ENCODE results near the gene RMRP.

DNA sequence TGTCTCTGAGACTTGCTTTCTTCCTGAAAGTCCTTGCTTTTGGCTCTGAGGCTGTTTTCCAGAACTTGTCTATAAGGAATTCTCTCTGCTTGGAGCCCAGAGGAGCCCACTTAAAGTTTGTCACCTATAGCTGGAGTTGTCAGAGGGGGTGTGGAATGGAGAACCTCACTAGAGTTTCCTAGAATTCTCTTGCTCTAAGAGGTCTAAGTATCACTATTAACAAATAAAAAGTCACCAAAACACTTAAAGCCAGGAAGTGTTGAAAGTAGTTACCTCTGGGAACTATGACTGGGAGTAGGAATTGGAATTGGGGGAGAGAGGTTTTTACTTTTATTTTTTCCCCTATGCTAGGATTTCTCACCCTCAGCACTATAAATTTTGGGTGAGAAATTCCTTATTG is 22.1 kb downstream of the RMRP start:
- TF ChIP-seq, protein P1, sequence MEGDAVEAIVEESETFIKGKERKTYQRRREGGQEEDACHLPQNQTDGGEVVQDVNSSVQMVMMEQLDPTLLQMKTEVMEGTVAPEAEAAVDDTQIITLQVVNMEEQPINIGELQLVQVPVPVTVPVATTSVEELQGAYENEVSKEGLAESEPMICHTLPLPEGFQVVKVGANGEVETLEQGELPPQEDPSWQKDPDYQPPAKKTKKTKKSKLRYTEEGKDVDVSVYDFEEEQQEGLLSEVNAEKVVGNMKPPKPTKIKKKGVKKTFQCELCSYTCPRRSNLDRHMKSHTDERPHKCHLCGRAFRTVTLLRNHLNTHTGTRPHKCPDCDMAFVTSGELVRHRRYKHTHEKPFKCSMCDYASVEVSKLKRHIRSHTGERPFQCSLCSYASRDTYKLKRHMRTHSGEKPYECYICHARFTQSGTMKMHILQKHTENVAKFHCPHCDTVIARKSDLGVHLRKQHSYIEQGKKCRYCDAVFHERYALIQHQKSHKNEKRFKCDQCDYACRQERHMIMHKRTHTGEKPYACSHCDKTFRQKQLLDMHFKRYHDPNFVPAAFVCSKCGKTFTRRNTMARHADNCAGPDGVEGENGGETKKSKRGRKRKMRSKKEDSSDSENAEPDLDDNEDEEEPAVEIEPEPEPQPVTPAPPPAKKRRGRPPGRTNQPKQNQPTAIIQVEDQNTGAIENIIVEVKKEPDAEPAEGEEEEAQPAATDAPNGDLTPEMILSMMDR (IDR thresholded peaks at IDR 0.05; ENCODE audit: low read depth, low read length), result no peak
- no peak for TF ChIP-seq EZH2phosphoT487 (IDR thresholded peaks at IDR 0.05; ENCODE audit: low read depth)

Measured in OCI-LY3 (cell line).